ENCODE results near the gene PLEK2.
"Not testable (repeated sequence)": the region's sequence is repeated elsewhere in the genome, so short reads cannot be mapped to it uniquely, and the experiment has no call there.

DNA sequence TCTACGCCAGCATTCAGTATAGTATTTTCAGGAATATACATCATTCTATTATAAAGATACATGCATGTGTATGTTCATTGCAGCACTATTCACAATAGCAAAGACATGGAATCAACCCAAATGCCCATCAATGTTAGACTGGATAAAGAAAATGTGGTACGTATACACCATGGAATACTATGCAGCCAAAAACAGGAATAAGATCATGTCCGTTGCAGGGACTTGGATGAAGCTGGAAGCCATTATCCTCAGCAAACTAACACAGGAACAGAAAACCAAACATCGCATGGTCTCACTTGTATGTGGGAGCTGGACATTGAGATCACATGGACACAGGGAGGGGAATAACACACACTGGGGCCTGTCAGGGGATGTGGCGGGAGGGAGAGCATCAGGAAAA, 3.6 kb upstream of the PLEK2 start:
- not testable (repeated sequence) for TF ChIP-seq SMC3 (IDR thresholded peaks at IDR 0.05); JUN (IDR thresholded peaks at IDR 0.05); JUNB (IDR thresholded peaks at IDR 0.05); MYC (IDR thresholded peaks at IDR 0.05; ENCODE audit: borderline replicate concordance, low read length)
- TF ChIP-seq, protein P1, sequence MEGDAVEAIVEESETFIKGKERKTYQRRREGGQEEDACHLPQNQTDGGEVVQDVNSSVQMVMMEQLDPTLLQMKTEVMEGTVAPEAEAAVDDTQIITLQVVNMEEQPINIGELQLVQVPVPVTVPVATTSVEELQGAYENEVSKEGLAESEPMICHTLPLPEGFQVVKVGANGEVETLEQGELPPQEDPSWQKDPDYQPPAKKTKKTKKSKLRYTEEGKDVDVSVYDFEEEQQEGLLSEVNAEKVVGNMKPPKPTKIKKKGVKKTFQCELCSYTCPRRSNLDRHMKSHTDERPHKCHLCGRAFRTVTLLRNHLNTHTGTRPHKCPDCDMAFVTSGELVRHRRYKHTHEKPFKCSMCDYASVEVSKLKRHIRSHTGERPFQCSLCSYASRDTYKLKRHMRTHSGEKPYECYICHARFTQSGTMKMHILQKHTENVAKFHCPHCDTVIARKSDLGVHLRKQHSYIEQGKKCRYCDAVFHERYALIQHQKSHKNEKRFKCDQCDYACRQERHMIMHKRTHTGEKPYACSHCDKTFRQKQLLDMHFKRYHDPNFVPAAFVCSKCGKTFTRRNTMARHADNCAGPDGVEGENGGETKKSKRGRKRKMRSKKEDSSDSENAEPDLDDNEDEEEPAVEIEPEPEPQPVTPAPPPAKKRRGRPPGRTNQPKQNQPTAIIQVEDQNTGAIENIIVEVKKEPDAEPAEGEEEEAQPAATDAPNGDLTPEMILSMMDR (IDR thresholded peaks at IDR 0.05) = not testable (repeated sequence)
